Right ventricle myocardium superior (tissue), 1 donor: ENCODE results near the gene SPATA2. TPM values are rescaled to one million over a fixed set of nuclear protein-coding genes. Genes with fewer than 3 reads are reported as not detected.

Experiments used
- total RNA-seq: library from RNA; stranded (reverse); fragmentation: NEBNext Ultra II Directional; extraction: Animal tissue kit (Norgen Biotek cat#: 25700); gene quantifications from one replicate; pipeline ENCODE4 v1.2.1, GENCODE V29; 2021
- donor health status: DM: no; HTN: yes; CAD: no; lungs with severe emphysema.

Gene SPATA2
- total RNA-seq, 1 donor from 2014 or later, result 7.9 TPM

Other genes starting within 250 kb of the SPATA2 start
- 39.6 TPM for gene B4GALT5, start 201.7 kb downstream of the SPATA2 start, total RNA-seq
- 5.1 TPM for gene SLC9A8, start 102.7 kb downstream of the SPATA2 start, total RNA-seq
- 52.1 TPM for gene RNF114, start 20.9 kb upstream of the SPATA2 start, total RNA-seq
- gene SNAI1, start 67.5 kb upstream of the SPATA2 start, total RNA-seq, result 0.81 TPM
- gene UBE2V1, start 197.6 kb upstream of the SPATA2 start, total RNA-seq, result 77.8 TPM
- gene PEDS1, start 238.2 kb upstream of the SPATA2 start, total RNA-seq, result 25.9 TPM